T-helper 9 cell (primary cell): Measurements from ENCODE around the gene ALDH2.
"Not testable (repeated sequence)": the region's sequence is repeated elsewhere in the genome, so short reads cannot be mapped to it uniquely, and the experiment has no call there.

Experiments used
- DNase-seq: peaks from one replicate; pipeline ENCODE4 v3.0.0-alpha.2; 2020

Gene ALDH2

DNA sequence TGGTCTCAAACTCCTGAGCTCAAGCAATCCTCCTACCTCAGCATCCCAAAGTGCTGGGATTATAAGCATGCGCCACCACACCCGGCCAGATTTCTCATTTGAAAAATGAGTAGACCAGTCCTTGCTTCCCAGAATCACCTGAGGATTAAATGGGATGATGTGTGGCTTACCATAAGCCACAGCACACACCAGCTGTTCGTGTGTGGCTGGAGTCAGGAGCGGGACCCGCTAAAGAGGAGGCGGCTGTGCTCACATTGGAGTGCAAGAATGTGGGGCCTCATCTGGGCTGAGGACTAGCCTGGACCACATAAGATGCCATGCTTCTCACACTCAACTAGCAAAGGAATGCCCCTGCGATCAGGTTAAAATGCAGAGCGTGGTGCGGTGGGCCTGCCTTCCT is 6.7 kb upstream of the ALDH2 start:
- DNase-seq = no peak

- no peak for DNase-seq
Observed at GRCh38 chr12:111761099-111761498, 5.6 kb upstream of the ALDH2 start.

DNA sequence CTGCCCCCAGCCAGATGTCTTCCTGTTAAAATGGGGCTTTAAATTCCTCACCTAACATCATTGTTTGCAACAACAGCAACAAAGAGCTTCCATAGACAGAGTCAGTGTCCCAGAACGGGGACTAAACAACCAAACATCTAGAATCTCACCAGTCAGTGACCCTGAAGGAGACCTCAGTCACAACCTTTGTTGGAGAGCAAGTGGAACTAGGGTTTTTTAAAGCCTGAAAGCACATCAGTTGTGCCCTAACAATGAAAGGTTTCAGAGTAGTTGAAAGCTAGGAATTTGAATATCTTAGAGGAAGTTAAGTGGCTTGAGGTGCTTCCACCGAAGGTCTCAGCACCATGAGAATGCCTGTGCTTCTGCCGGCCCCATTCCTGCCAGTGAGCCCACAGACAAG is 5.0 kb upstream of the ALDH2 start:
- DNase-seq = no peak

- DNase-seq = not testable (repeated sequence)
Observed at GRCh38 chr12:111763552-111763951, 3.2 kb upstream of the ALDH2 start.

GRCh38 chr12:111764120-111764821 is 2.5 kb upstream of the ALDH2 start:
- no peak for DNase-seq

- no peak for DNase-seq
Observed at GRCh38 chr12:111767362-111768158, 827 bp downstream of the ALDH2 start.

GRCh38 chr12:111768159-111768895 is 1.6 kb downstream of the ALDH2 start:
- DNase-seq = no peak

DNA sequence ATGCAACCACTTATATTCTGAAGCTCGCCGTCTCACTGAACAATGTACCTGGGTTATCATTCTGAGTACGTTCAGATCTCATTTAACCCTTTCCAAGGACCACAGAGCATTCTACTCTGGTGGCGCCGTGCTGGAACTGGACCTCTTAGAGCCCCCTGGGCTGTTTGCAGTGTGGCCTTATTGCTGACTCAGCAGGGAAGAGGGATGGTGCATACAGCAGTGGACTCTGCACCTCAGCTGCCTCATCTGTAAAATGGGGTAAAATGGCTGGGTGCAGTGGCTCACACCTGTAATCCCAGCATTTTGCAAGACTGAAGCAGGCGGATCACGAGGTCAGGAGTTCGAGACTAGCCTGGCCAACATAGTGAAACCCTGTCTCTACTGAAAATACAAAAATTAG is 2.9 kb downstream of the ALDH2 start:
- no peak for DNase-seq

DNA sequence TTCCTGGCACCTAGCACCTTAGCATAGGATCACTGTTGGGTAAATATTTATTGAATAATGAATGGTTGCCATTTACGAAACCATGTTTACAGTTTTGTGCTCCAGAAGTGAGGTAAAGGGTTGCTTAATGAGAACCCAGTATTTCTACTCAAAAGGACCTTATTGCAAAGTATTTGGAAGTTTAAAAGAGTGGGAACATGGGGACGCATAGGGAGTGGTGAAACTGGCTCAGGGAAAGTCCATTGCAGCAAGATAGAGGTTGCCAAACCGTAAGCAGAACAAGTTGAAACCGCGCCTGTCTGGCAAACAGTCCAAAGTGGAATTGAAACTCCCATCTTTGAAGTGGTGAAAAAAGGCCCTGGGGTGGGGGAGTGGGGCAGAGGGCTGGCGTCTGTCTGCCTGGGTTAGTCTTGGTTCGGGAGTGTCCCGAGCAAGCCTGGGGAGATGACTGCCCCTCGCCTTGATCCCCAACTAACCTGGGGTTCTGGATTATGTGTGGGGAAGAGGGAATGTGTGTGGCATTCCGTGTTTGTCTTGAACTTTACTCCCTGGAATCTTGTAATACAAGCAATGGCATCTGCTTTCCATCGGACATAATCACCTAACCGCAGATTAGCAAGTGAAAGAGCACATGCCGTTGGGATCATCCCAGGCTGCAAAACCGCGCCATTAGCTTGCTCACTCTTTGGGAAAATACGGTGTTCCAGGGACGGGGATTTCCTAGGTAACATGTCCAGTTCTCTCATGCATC is 7.2 kb downstream of the ALDH2 start:
- DNase-seq = no peak

- no peak for DNase-seq
Observed at GRCh38 chr12:111775205-111776193, 8.8 kb downstream of the ALDH2 start.

DNA sequence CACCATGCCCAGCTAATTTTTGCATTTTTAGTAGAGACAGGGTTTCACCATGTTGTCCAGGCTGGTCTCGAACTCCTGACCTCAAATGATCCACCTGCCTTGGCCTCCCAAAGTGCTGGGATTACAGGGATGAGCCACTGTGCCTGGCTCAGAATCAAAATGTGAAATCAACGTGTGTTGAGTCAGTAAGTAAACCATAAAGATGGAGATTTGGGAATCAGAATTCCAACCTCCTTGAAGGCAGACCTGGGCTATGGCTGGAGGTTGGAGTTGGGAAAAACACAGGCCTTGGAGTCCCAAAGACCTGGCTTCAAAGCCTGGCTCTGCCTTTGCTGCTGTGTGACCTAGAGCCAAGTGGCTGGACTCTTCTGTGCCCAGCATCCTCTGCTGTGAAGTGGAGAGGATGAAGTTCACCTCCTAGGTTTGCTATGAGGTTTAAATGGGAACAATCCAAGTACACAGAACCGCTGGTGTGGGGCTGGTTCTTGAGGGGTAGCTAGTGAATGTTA is 10.2 kb downstream of the ALDH2 start:
- no peak for DNase-seq

DNA sequence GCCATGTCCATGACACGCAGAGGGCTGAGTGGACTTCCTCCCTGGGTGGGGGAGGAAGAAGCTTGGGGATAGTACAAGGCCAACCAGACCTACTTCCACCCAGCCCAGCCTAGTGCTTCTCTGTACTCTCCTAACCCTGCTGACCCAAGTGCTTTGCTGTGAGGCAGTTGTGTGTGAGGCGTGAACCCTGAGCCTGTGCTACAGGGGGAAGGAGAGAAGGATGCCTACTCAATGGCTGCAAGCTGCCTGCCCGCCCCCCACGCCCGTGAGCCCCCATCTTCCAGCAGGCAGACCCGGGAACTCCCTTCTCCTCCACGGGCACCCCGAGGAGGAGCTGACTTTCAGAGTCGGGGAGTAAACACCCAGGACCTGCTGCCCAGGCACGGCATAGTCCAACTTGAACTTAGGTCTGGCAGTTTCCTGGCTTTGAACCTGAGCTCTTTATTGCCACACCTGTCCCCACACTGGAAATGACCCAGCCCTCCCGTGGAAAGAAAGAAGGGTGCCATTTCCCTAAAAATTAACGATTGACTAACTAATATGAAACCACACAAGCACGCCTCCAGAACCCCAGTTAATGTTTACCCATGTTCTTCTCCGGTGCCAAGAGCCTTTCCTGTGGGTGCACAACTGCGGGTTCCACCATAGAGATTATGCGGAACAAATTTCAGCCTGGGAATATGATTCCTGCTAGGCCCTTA is 10.8 kb downstream of the ALDH2 start:
- no peak for DNase-seq

- no peak for DNase-seq
Observed at GRCh38 chr12:111780166-111780565, 13.4 kb downstream of the ALDH2 start.

- no peak for DNase-seq
Observed at GRCh38 chr12:111780615-111781014, 13.9 kb downstream of the ALDH2 start.

GRCh38 chr12:111781085-111781658 is 14.4 kb downstream of the ALDH2 start:
- no peak for DNase-seq

DNA sequence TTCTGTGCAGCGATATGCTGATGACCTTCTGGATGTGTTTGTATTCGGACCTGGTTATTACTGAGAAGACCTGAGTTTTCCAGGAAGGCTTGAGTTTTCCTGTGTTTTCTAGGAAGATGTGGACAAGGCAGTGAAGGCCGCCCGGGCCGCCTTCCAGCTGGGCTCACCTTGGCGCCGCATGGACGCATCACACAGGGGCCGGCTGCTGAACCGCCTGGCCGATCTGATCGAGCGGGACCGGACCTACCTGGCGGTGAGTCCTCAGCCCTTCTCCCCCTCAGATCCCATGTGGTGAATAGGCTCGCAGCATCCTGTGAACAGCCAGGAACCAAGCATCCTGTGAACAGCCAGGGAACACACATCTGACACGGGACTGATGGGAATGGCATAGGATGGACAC is 16.3 kb downstream of the ALDH2 start:
- no peak for DNase-seq

DNA sequence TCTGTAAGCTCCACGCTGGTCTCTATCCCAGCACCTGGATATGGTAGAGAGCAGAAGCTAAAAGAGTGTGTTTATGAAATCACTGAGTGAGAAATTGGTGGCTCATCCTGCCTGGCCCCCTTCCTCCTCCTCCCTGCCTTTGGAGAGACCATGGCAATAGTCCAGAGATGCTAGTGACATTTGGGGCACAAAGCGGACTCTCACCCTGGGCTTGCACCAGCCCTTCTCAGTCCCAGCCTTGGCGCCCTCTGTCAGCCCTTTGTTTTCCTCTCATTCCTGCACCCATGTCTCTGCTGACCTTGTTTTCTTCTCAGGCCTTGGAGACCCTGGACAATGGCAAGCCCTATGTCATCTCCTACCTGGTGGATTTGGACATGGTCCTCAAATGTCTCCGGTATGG is 18.2 kb downstream of the ALDH2 start:
- DNase-seq = no peak

DNA sequence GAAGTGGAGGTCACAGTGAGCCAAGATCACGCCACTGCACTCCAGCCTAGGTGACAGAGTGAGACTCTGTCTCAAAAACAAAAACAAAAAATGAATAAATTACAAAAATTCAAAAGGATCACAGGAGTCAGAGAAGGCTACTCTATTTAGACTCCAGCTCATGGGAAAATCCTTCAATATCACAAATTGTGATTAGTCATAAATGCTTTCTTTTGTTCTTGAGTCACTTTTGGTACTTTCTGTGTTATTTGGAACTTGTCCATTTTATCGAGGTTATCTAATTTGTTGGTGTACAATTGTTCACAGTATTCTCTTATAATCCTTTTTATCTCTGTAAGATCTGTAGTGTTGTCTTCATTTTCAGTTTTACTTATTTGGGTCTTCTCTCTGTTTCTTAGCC is 18.9 kb downstream of the ALDH2 start:
- no peak for DNase-seq

DNA sequence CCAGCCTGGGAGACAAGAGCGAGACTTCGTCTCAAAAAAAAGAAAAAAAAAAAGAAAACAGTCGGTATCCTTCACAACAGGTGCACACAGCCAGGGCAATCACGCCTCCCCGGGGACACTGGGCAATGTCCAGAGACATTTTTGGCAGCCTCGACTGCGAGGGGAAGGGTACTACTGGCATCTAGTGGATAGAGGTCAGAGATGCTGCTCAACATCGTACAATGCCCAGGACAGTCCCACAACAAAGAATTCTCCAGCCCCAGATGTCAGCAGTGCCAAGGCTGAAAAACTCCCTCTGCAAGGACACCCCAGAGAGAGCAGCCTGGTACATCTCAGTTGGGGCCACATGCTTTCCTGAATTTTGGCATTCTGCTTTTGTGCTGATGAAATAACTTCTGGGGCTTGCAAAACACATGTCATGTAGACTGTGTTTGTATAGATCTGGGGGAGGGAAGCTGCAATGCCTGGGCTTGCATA is 21.5 kb downstream of the ALDH2 start:
- DNase-seq = no peak

DNA sequence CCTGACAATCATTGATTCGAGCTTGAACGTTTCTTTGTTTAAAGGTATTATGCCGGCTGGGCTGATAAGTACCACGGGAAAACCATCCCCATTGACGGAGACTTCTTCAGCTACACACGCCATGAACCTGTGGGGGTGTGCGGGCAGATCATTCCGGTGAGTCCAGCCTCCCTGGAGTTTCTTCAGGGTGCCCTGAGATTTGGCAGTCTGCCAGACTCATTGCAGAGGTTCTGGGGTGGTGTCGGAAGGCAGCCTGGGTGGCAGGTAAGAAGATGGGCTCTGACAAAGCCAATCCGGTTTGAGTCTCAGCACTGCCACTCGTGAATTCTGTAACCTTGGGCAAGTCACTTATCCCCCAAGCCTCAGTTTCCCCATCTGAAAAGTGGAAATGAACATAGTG is 23.0 kb downstream of the ALDH2 start:
- no peak for DNase-seq
